ENCODE measurements around the gene THUMPD3. TPM values are rescaled to one million over a fixed set of nuclear protein-coding genes. Genes with fewer than 3 reads are reported as not detected.
A peak's percentile ranks its signal among the peaks of the same experiment; 100 is the strongest.

The THUMPD3 gene
- total and polyA plus RNA-seq, 2 of the 13 experiments (the other 11 are each of a cell fraction or from before 2014, with no cell fraction given) = 31.2 to 44.1 TPM

DNA sequence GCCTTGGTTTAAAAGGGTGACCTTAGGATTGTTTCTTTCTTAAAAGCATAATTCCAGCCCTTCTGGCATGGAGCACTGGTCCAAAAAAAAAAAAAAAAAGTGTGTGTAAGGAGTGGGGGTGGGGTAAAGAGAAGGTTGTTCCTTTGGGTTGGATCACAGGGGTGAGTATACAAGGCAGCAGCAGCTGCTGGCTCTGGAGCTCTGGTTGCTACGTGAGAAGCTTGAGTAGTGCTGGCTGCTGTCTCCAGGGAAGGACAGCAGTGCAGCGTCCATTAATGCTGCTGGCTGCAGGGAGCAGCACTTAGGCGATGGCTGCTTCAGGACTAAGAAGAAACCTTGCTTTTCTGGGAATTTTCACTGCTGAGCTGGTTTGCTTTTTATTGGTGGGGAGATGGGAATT, 36.9 kb downstream of the THUMPD3 start:
- no peaks in the 10 kb centered on the region; a peak in 1 of 5 replicates for H3K27me3 ChIP-seq (ENCODE audit: control insufficient read depth in 1 of 2, insufficient read depth in 2 of 2, low read length in 2 of 2)
- no peak for TF ChIP-seq ZNF260 (CRISPR knock-in tag; IDR thresholded peaks at IDR 0.05; ENCODE audit: borderline replicate concordance, low read depth)
- no peak for TF ChIP-seq ZNF24 (IDR thresholded peaks at IDR 0.05)
- TF ChIP-seq PAX8 (CRISPR knock-in tag; IDR thresholded peaks at IDR 0.05; ENCODE audit: borderline replicate concordance) = no peak
- TF ChIP-seq, protein P1, sequence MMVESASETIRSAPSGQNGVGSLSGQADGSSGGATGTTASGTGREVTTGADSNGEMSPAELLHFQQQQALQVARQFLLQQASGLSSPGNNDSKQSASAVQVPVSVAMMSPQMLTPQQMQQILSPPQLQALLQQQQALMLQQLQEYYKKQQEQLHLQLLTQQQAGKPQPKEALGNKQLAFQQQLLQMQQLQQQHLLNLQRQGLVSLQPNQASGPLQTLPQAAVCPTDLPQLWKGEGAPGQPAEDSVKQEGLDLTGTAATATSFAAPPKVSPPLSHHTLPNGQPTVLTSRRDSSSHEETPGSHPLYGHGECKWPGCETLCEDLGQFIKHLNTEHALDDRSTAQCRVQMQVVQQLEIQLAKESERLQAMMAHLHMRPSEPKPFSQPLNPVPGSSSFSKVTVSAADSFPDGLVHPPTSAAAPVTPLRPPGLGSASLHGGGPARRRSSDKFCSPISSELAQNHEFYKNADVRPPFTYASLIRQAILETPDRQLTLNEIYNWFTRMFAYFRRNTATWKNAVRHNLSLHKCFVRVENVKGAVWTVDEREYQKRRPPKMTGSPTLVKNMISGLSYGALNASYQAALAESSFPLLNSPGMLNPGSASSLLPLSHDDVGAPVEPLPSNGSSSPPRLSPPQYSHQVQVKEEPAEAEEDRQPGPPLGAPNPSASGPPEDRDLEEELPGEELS (CRISPR knock-in tag; IDR thresholded peaks at IDR 0.05) = no peak
- TF ChIP-seq, protein P2, sequence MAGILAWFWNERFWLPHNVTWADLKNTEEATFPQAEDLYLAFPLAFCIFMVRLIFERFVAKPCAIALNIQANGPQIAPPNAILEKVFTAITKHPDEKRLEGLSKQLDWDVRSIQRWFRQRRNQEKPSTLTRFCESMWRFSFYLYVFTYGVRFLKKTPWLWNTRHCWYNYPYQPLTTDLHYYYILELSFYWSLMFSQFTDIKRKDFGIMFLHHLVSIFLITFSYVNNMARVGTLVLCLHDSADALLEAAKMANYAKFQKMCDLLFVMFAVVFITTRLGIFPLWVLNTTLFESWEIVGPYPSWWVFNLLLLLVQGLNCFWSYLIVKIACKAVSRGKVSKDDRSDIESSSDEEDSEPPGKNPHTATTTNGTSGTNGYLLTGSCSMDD (CRISPR knock-in tag; IDR thresholded peaks at IDR 0.05) = no peak
- no peak for TF ChIP-seq ZNF562 (CRISPR knock-in tag; IDR thresholded peaks at IDR 0.05; ENCODE audit: borderline replicate concordance)
- no peak for TF ChIP-seq ZNF510 (CRISPR knock-in tag; IDR thresholded peaks at IDR 0.05; ENCODE audit: low read depth)
- TF ChIP-seq ZNF121 (CRISPR knock-in tag; IDR thresholded peaks at IDR 0.05) = no peak
- TF ChIP-seq, protein P3, sequence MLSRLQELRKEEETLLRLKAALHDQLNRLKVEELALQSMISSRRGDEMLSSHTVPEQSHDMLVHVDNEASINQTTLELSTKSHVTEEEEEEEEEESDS (CRISPR knock-in tag; IDR thresholded peaks at IDR 0.05; ENCODE audit: borderline replicate concordance) = no peak
- TF ChIP-seq STAT5B (CRISPR knock-in tag; IDR thresholded peaks at IDR 0.05) = no peak
- no peak for TF ChIP-seq ZKSCAN5 (CRISPR knock-in tag; IDR thresholded peaks at IDR 0.05)
- TF ChIP-seq, protein P4, sequence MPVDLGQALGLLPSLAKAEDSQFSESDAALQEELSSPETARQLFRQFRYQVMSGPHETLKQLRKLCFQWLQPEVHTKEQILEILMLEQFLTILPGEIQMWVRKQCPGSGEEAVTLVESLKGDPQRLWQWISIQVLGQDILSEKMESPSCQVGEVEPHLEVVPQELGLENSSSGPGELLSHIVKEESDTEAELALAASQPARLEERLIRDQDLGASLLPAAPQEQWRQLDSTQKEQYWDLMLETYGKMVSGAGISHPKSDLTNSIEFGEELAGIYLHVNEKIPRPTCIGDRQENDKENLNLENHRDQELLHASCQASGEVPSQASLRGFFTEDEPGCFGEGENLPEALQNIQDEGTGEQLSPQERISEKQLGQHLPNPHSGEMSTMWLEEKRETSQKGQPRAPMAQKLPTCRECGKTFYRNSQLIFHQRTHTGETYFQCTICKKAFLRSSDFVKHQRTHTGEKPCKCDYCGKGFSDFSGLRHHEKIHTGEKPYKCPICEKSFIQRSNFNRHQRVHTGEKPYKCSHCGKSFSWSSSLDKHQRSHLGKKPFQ (CRISPR knock-in tag; IDR thresholded peaks at IDR 0.05; ENCODE audit: insufficient replicate concordance) = no peak
- TF ChIP-seq NCOR1 (IDR thresholded peaks at IDR 0.05; ENCODE audit: borderline replicate concordance, low read length) = no peak
- TF ChIP-seq, protein P5, sequence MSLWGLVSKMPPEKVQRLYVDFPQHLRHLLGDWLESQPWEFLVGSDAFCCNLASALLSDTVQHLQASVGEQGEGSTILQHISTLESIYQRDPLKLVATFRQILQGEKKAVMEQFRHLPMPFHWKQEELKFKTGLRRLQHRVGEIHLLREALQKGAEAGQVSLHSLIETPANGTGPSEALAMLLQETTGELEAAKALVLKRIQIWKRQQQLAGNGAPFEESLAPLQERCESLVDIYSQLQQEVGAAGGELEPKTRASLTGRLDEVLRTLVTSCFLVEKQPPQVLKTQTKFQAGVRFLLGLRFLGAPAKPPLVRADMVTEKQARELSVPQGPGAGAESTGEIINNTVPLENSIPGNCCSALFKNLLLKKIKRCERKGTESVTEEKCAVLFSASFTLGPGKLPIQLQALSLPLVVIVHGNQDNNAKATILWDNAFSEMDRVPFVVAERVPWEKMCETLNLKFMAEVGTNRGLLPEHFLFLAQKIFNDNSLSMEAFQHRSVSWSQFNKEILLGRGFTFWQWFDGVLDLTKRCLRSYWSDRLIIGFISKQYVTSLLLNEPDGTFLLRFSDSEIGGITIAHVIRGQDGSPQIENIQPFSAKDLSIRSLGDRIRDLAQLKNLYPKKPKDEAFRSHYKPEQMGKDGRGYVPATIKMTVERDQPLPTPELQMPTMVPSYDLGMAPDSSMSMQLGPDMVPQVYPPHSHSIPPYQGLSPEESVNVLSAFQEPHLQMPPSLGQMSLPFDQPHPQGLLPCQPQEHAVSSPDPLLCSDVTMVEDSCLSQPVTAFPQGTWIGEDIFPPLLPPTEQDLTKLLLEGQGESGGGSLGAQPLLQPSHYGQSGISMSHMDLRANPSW (CRISPR knock-in tag; IDR thresholded peaks at IDR 0.05; ENCODE audit: borderline replicate concordance) = no peak
- no peak for TF ChIP-seq CCDC6 (CRISPR knock-in tag; IDR thresholded peaks at IDR 0.05)
- no peak for TF ChIP-seq MIER2 (CRISPR knock-in tag; IDR thresholded peaks at IDR 0.05)
- no peak for TF ChIP-seq ZNF224 (CRISPR knock-in tag; IDR thresholded peaks at IDR 0.05)

More for the DNA sequence above, 36.9 kb downstream of the THUMPD3 start:
- POLR2A ChIA-PET = interaction anchor here (0.6 to 5.8 kb wide), 6 partner anchors 9 to 251 kb away, joined by 3 to 112 read pairs (median 4); partner anchors contain the start of gene THUMPD3
- Histone ChIP-seq H2AFZ (ENCODE audit: low read length) (no peak overlapping the region), H3K9ac (ENCODE audit: insufficient read depth, low read depth, low read length) (peak overlapping the region; percentile 100), H3K27ac (ENCODE audit: extremely low read length, insufficient read depth, low read length) (peak overlapping the region; percentile 99), H4K20me1 (ENCODE audit: insufficient read depth, low read length) (peaks cover 73% of the 10 kb centered on the region), H3K9me3 (ENCODE audit: low read length) (no peaks in the 10 kb centered on the region), H3K79me2 (ENCODE audit: insufficient read depth, low read length) (peaks cover 87% of the 10 kb centered on the region), H3K4me2 (ENCODE audit: low read depth, low read length) (peak overlapping the region; percentile 95), H3K4me3 (replicated peaks in 1 of 3; ENCODE audit: insufficient read depth in 1 of 3, low read depth in 2 of 3, low read length in 3 of 3) (peak overlapping the region; percentile 95 to 100 (median 96)), H3K4me1 (ENCODE audit: insufficient read depth, low read length) (peaks cover 60% of the 10 kb centered on the region), H3K36me3 (replicated peaks in 1 of 2; ENCODE audit: control insufficient read depth in 1 of 2, insufficient read depth in 2 of 2, low read length in 2 of 2) (peaks cover 0 to 7% of the 10 kb centered on the region in 2 experiments; a peak in 2 of 5 replicates)
- FAIRE-seq (peak; percentile 40), DNase-seq (ENCODE audit: low spot score) (peak; percentile 79), ATAC-seq (peak; percentile 19)
- BruUV-seq (replicated peaks) = no TSS peak
- in situ Hi-C loops (cut with HindIII; ENCODE audit: extremely low pct_ligation_motif_present, low pct_unique_long_range_greater_than_20kb) (no loop called here), intact Hi-C loops (cut with micrococcal nuclease; ENCODE audit: unreplicated experiment) (no loop called here)
- 0% methylated on average over 2 of the region's 3 CpGs for WGBS (ENCODE audit: low lambda C conversion rate)
- CTCF ChIA-PET (ENCODE audit: low intra/inter-chr PET ratio, low total read pairs) = no interaction called here

Measured in HepG2 (cell line).